SH-SY5Y (cell line): ENCODE measurements around the gene SUPT6H.

Experiments used
- GATA2 ChIP-seq: IDR thresholded peaks from 2 replicates; pipeline ENCODE4 v1.6.1; 2011; ENCODE audit warnings: mild to moderate bottlenecking, low read depth, low read length
- GATA3 ChIP-seq: IDR thresholded peaks from 2 replicates; pipeline ENCODE4 v1.6.1; 2011; ENCODE audit warnings: low read depth, mild to moderate bottlenecking, low read length, moderate library complexity

The SUPT6H gene

DNA sequence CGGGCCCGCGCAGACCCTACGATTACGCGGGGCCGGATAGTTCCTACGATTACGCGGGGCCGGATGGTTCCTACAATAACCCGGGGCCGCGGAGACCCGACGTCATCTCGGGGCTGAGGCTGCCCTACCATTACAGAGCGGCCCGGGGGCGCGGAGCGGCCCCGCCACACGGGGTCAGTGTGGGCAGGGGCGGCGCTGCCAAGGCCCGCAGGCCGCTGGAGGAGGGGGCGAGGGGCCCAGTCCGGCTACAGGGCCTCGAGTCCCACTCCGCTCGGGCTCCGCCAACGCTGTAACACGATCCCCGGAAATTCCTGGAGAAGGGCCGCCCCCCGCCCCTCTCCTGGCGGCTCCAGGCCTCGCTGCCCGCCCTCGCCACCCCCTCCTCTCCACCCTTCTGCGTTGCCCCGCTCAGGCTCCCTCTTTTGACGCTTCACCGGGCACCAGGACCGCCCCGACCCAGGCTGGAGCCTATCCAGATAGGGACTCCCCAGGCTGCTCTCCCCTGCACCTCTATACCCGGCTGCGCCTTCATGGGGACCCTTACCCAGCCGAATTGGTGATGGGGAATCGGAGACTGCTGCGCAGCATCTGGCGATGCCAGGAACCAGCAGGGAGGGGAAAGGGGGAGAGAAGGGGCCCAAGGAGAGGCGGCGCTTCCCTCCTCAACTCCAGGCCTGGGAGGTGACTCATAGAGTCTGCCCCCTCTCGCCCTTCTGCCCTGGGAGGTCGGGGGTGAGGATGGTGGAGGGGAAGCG lies 55.8 kb downstream of the SUPT6H start, which contains the start of gene RAB34:
Gene RAB34, minus strand, starts transcription at position 291 of the 755 bp plus-strand sequence. CDS start 602 bp downstream, outside the sequence.
- no peak for TF ChIP-seq GATA2
- TF ChIP-seq GATA3: no peak

DNA sequence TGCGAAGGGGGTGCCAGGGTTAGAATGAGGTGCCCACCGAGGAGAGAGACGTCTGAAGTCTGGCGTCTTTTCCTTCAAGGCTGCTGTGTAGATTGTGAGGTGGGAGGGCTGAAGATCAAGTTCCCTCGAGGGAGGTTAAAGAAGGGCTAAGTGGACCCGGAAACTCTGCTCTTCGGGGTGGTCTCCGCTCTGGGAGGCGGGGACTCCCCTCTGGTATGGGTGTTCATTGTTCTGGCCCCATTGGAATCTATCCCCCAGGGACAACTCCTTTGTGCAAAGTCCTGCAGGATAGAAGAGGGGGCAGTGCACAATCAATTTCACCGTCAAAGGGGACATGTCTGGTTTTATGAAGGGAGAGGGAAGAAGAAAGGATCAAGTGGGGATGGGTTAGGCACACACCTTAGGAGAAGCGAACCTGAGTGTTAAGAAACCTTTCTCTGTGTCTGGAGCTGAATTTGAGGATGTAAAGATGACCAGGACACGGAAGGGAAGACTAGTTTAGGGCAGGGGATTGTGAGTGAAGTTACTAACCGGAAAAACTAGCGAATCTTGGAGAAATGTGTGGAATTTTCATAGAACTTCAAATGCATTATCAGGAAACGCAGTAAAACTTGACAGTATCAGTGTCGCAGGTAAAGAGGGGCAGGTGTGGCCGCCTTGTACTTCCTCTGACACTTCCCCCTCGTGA lies 56.5 kb downstream of the SUPT6H start:
- TF ChIP-seq GATA3 (no peak), GATA2 (no peak)

DNA sequence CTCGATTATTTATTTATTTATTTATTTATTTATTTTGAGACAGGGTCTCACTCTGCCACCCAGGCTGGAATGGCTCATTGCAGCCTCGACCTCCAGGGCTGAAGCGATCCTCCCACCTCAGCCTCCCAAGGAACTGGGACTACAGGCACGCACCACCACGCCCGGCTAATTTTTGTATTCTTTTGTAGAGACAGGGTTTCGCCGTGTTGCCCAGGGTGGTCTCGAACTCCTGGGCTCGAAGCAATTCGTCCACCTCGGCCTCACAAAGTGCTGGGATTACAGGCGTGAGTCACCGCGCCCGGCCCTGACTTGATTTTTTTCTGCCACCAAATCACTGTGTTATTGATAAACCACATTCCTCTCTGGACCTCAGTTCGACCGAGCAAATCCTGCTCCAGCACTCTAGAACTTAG lies 57.0 kb downstream of the SUPT6H start:
- TF ChIP-seq GATA3 (no peak), GATA2 (no peak)

DNA sequence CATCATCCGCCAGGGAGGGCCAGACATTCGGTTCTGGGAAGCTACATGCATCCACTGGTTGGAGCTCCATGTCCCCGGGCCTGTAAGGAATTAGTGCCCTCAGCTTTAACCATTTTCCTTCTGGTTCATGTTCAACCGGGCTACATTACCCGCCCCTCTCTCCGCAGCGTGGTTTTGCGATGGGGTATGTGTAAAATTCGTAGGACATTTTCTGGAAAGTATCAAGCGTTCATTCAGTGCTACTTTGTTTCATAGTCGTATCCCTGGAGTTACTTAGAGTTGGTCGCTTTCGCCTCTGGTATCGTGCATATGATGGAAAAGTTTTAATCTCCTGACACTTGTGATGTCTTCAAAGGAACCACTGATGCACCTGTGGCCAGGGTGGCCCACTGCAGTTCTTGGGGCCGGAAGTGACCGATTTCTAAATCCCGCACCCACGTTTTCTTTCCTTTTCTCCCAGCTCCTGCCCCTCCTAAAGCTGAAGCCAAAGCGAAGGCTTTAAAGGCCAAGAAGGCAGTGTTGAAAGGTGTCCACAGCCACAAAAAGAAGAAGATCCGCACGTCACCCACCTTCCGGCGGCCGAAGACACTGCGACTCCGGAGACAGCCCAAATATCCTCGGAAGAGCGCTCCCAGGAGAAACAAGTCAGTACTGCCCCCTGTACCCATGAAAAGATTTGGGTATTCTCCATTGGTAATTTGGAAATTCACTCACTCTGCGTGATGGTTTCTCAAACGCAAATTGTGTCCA lies 58.4 kb downstream of the SUPT6H start:
- TF ChIP-seq GATA2: no peak
- TF ChIP-seq GATA3: no peak

DNA sequence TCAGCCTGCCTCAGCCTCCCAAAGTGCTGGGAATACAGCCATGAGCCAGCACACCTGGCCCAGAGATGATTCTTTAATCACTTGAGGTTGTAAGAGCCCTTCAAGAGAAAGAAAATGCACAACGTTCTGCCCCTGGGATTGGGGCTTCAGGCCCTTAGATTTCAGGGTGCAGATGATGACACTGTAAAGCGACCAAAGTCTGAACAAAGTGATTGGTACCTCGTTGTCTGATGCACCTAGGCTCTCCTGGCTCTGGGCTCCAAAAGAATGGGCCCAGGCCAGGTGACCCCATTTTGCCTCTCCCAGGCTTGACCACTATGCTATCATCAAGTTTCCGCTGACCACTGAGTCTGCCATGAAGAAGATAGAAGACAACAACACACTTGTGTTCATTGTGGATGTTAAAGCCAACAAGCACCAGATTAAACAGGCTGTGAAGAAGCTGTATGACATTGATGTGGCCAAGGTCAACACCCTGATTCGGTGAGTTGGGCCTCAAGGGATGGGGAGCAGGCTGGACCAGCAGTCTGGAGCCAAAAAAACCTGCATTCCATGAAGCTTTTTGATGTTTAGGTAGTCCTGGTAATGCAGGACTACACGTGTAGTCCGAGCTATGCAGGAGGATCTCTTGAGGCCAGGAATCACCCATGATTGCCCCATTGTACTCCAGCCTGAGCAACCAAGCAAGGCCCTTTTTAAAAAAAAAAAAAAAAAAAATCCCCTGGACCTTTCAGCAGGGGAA lies 60.6 kb downstream of the SUPT6H start:
- TF ChIP-seq GATA3: no peak
- no peak for TF ChIP-seq GATA2

DNA sequence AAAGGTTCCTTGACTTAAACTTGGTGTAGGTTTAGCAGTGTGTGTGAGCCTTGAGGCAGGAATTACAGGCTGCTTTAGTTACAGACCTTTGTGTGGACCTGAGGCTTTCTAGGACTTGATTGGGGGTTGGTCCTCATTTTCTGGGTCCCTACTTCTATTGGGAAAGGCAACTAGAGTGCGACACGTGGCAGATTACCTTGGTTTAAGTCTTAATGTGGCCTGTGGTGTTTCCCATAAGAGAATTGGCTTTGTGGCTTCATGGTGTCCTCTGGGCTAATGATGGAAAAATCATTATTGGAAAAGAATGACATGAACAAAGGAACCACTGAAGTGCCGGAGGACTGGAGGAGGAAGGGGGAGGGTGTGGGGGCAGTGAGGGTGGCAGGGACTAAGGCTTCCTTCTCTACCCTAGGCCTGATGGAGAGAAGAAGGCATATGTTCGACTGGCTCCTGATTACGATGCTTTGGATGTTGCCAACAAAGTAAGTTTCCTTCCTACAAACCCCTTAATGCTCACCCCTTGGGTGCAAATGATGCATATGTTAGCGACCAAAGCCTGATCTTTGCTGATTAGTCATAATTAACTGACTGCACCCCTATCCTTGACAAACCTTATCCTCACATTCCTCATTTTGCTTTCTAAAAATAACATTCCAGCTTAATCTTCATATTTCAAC lies 61.3 kb downstream of the SUPT6H start:
- no peak for TF ChIP-seq GATA2
- TF ChIP-seq GATA3: no peak

DNA sequence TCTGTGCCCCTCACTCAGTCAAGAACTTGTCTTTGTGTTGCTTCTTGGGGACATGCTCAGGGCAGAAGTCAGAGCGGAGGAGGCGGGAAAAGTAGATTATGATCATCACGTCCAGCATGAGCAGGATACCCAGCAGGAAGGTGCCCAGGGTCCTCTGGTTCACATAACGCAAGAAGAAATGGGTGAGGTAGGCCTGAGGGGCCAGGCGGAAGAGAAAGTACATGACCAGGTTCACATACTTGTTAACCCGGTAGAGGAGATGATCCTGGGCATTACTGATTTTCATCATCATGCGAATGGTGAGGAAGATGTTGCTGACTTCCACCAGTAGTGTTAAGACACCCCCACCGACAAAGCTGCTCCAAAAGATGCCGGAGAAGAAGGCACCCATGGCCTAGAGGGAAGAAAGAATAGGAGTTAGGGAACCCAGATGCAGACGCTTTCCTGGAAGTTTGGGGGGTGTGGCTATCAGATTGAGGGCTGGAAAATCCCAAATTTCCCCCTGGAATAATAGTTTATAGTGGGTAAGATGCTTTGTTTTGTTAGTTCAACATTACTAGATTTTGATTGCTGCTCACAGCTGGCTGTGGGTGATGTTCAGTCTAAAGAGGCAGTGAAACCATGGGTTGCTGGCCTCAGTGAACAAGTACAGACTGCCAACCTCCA lies 62.6 kb downstream of the SUPT6H start:
- TF ChIP-seq GATA3 (no peak), GATA2 (no peak)

DNA sequence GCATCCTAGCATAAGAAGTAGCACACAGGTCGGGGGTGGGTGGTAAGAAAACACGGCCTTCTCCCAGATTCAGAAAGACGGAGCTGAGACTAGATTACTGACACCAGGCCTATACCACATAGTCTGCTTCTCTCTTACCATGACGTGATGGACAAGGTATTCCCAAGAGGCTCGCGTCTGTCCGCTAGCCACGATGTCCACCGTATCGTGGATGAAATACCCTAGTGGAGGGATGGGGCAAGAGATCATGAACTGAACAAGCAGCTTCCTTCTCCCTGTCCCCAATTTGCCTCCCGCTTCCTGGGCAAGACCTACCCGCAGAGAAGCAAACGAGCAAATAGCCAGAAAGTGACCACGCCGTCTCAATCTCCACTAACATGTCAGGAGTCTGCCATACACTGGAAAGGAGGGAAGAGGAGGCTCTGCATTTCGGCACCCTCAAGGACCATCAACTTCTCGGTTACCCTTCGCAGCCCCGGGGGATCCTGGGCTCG lies 63.2 kb downstream of the SUPT6H start:
- no peak for TF ChIP-seq GATA3
- no peak for TF ChIP-seq GATA2

DNA sequence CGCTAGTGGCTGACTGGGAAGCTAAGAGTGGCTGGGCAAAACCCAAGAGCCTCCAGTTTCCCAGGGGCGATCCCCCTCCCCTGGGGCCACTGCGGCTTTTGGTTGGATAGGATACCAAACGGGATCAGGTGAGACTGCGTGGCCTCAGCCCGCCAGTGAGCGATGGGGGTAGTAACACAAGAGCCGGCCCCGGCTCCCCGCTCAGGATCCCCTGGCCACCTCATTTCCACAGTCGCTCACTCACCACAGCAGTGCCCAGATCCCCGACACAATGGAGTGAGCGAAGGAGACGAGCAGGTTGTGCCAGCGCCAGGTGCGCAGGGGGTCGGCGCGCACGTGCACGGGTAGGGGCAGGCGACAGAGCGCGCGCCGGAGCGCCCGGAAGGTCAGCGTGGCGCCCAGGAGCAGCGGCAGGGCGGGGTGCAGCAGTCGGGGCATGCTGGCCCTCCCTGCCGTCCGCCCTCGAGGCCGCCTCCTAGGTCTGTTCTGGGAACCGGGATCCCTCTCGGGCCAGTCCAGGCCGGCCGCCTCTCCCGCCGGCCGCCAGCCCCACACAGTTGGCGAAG lies 63.7 kb downstream of the SUPT6H start:
- TF ChIP-seq GATA3: no peak
- TF ChIP-seq GATA2: no peak

DNA sequence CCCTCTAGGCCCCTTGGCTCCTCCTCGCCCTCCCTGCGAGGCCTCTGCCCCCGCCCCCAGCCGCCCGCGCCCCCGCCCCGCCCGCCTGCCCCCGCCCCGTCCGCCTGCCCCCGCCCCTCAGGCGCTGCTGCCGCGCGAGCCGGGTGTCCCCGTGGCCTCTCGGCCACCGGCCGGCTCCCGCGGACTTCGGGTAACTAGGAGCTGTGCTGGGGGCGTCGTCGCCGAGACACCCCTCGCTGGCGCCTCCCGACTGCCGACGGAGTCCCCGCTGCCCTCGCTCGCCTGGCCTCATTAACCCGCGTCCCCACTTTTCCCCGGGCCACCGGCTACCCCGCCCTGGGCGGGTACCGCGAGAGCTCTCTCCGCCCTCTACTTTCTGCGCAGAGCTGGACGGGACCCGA lies 64.2 kb downstream of the SUPT6H start, which contains the start of gene TLCD1:
Gene TLCD1, minus strand, starts transcription at position 8 of the 401 bp plus-strand sequence. CDS start 136 bp downstream, outside the sequence.
- no peak for TF ChIP-seq GATA3
- TF ChIP-seq GATA2: no peak

DNA sequence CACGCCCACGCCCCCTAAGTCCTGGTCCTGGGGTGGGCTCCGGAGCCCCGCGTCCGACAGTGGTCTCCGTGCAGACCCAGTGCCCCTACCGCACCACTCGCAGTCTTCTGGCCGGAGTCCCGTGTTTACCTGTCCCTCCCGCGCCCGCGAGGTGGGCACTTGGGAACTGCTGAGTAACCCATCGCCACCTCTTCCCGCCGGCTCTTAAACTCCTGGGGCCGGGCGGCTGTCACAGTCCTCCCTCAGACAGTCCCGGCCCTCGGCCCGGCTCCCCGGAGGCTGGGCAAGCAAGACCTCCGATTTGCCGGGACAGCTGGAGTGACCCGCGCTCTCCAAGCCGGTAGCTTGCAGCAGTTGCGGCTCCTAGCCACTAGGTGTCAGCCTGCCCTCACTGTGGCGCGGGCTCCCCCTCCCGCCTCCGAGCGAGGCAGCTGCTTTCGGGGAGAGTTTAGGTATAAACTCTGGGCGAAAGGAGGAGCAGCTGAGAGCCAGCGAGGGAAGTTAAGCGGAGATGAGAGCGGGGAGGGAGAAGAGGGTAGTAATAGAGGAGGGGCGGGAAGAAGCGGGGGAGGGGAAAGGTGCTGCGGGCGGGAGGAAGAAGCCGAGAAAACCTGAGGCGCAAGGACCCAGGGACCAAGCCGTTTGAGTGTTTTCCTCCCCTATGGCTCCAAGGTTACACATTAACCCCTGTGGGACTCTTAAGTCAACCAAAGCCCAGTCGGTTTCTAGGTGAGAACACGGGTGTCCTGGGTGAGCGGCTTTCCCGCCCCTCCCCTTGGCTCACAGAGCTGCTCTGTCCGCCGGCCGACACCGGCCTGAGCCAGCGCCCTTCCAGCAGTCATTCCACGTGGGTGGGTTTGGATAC lies 64.9 kb downstream of the SUPT6H start:
- TF ChIP-seq GATA2 (no peak), GATA3 (no peak)
